HEK293T (cell line): ENCODE measurements around the gene OR1D5.
"Not testable (repeated sequence)": the region's sequence is repeated elsewhere in the genome, so short reads cannot be mapped to it uniquely, and the experiment has no call there.

Experiments used
- CTCF ChIA-PET: fragments of 350-600 bp; formaldehyde crosslinking; extraction: SDS; loops from one replicate; lab custom pipeline; 2021; ENCODE audit warnings: antibody characterized with exemption, inconsistent platforms; lab: Yijun Ruan, JAX
- POLR2A ChIA-PET: fragments of 350-600 bp; formaldehyde crosslinking; extraction: SDS; loops from one replicate; lab custom pipeline; 2020; ENCODE audit warnings: antibody characterized with exemption, inconsistent platforms; lab: Yijun Ruan, JAX
- DNase-seq: peaks from one replicate; pipeline ENCODE4 v3.0.0; 2012; ENCODE audit warnings: mixed read lengths; ENCODE audit errors: extremely low spot score
- ARNT ChIP-seq: fragments of 450-650 bp; IDR thresholded peaks from 2 replicates; pipeline ENCODE4 v1.6.1; 2017; ENCODE audit warnings: mild to moderate bottlenecking
- BHLHE40 ChIP-seq: fragments of 450-650 bp; IDR thresholded peaks from 2 replicates; pipeline ENCODE4 v1.6.1; 2016; ENCODE audit warnings: mild to moderate bottlenecking, moderate library complexity, borderline replicate concordance
- CTBP1 ChIP-seq: fragments of 450-650 bp; IDR thresholded peaks from 2 replicates; pipeline ENCODE4 v1.6.1; 2016; ENCODE audit warnings: borderline replicate concordance
- ELF4 ChIP-seq: fragments of 450-650 bp; IDR thresholded peaks from 2 replicates; pipeline ENCODE4 v1.6.1; 2017; ENCODE audit warnings: antibody characterized with exemption
- FOXA1 ChIP-seq: fragments of 450-650 bp; IDR thresholded peaks from 2 replicates; pipeline ENCODE4 v1.6.1; 2016; ENCODE audit warnings: mild to moderate bottlenecking
- FOXK2 ChIP-seq: fragments of 450-650 bp; IDR thresholded peaks from 2 replicates; pipeline ENCODE4 v1.6.1; 2016; ENCODE audit warnings: mild to moderate bottlenecking
- FOXM1 ChIP-seq: fragments of 450-650 bp; IDR thresholded peaks from 2 replicates; pipeline ENCODE4 v1.6.1; 2017; ENCODE audit warnings: mild to moderate bottlenecking, borderline replicate concordance
- HDGF ChIP-seq: fragments of 450-650 bp; IDR thresholded peaks from 2 replicates; pipeline ENCODE4 v1.6.1; 2017; ENCODE audit warnings: antibody characterized with exemption, borderline replicate concordance
- L3MBTL2 ChIP-seq: fragments of 450-650 bp; conservative IDR thresholded peaks from 2 replicates; pipeline ENCODE4 v1.6.1; 2016; ENCODE audit warnings: mild to moderate bottlenecking
- LEF1 ChIP-seq: fragments of 450-650 bp; IDR thresholded peaks from 2 replicates; pipeline ENCODE4 v1.6.1; 2017; ENCODE audit warnings: mild to moderate bottlenecking, borderline replicate concordance
- NFRKB ChIP-seq: fragments of 450-650 bp; IDR thresholded peaks from 2 replicates; pipeline ENCODE4 v1.6.1; 2016; ENCODE audit warnings: mild to moderate bottlenecking, moderate library complexity
- PKNOX1 ChIP-seq: fragments of 450-650 bp; IDR thresholded peaks from 2 replicates; pipeline ENCODE4 v1.6.1; 2016
- SP1 ChIP-seq: fragments of 450-650 bp; IDR thresholded peaks from 2 replicates; pipeline ENCODE4 v1.6.1; 2017
- SUZ12 ChIP-seq: fragments of 450-650 bp; IDR thresholded peaks from 2 replicates; pipeline ENCODE4 v1.6.1; 2016; ENCODE audit warnings: mild to moderate bottlenecking
- TARDBP ChIP-seq: fragments of 450-650 bp; IDR thresholded peaks from 2 replicates; pipeline ENCODE4 v1.6.1; 2016

OR1D5 gene, protein sequence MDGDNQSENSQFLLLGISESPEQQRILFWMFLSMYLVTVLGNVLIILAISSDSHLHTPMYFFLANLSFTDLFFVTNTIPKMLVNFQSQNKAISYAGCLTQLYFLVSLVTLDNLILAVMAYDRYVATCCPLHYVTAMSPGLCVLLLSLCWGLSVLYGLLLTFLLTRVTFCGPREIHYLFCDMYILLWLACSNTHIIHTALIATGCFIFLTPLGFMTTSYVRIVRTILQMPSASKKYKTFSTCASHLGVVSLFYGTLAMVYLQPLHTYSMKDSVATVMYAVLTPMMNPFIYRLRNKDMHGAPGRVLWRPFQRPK

DNA sequence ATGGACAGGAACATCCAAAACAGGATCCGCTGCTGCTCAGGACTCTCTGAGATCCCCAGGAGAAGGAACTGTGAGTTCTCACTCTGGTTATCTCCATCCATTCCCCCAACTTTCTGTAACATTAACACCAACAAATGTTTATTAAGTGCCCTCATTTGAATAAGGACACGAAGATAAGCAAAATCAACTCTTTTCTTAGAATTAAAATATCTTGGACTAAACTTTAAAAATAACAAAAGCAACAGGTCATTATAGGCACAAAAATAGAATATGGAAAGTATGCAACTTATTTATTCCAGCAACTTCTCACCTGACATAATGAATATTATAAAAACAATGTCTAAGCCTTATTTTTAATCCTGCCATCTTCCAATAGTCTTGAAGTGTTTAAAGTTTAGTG lies at the start of gene OR1D5:
Gene OR1D5, minus strand, starts transcription at position 101 of the 400 bp plus-strand sequence. Its CDS starts 0 bp downstream, at position 101.
- DNase-seq, CTCF ChIA-PET, POLR2A ChIA-PET: not testable (repeated sequence)

DNA sequence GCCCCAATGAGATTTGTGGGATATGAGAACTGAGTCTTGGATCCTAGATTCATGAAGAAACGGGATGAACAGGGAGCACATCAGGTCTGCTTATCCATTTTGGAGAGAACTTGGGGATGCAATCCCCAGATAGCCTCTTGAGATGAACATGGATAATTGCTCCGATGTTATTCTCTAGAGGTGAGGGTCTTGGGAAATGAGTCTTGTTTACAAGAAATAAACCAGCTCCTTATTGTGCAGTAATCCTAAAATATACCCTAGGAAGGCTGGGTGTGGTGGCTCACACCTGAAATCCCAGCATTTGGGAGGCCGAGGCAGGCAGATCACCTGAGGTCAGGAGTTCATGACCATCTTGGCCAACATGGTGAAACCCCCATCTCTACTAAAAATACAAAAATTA lies 40.9 kb upstream of the OR1D5 start, which contains the start of gene OR1D2:
Gene OR1D2, minus strand, starts transcription at position 101 of the 400 bp plus-strand sequence. CDS start 11,426 bp downstream, outside the sequence.
- CTCF ChIA-PET: no interaction called here
- POLR2A ChIA-PET: no interaction called here
- no peak for DNase-seq
- TF ChIP-seq L3MBTL2 (no peak), TARDBP (no peak)

DNA sequence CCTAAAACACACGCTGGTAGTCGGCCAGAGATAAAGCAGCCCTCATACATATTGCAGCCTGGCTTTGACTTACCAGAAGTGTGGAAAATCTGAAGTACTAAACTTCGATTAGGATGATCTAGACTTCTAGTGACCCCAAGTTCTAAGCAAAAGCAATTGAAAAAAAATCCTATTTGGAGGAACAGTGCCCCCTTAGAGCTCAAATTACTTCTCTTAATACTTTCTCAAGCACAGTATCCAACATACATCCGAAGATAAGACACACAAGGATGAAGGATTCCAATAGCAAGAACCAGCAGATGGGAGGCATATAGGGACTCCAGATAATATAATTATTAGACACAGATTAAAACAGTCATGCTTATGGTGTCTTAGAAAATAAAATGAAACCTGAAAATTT lies 10.4 kb upstream of the OR1D5 start:
- DNase-seq, POLR2A ChIA-PET, CTCF ChIA-PET: not testable (repeated sequence)

DNA sequence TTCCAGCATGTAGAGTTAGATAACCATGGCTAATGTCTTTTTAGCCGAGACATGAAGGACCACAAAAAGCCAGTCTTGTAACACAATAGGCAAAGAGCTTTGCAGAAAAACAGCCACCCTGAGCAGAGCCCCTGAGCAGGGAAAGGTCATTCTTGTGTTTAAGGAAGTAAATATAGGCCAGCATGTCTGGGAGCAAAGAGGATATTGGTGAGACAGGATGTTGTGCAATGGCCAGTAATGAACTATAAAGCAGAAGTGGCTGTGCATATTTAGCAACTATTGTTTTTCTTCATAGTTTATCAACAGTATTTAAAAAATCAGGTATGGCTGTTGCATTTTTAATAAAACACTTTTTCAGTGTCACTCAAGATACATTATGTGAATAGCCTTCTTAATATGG lies 1.8 kb upstream of the OR1D5 start:
- POLR2A ChIA-PET, CTCF ChIA-PET, DNase-seq: not testable (repeated sequence)

GRCh38 chr17:3062824-3063377 lies 506 bp downstream of the OR1D5 start:
- POLR2A ChIA-PET, CTCF ChIA-PET, DNase-seq: not testable (repeated sequence)

GRCh38 chr17:3054868-3055267 lies 8.5 kb downstream of the OR1D5 start:
- CTCF ChIA-PET, POLR2A ChIA-PET: not testable (repeated sequence)

DNA sequence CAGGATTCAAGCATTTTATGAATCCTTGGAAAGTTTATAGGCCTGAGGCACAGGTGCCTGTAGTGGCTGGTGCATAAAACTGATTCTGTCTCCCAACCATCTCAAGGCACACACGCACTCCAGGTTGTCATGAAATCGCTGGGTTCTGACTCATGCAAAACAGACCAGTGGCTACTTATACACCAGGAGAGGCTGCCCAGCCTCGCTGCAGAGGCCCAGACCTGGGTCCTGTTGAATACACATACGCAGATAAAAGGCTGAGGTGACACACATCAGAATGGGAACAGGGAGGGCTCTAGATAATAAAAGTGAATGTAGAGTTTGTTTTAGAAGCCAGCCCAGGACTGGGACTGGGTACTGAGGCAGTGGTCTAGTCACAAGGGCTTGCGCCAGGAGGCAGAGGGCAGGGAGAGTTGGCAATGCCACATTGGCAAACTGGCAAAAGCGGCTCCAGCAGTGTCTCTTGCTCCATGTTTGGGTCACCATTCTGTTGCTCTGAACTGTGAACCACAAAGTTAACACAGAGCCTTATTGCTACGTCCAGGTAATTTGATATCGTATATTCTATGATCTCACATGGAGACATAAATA lies 13.6 kb downstream of the OR1D5 start:
- DNase-seq: no peak
- no peak for TF ChIP-seq PKNOX1
- no peak for TF ChIP-seq FOXK2
- no peak for TF ChIP-seq ELF4
- no peak for TF ChIP-seq TARDBP
- no peak for TF ChIP-seq CTBP1
- TF ChIP-seq ARNT: no peak
- TF ChIP-seq HDGF: no peak
- no peak for TF ChIP-seq BHLHE40
- no peak for TF ChIP-seq SP1
- TF ChIP-seq LEF1: no peak
- no peak for TF ChIP-seq NFRKB
- TF ChIP-seq FOXM1: no peak
- TF ChIP-seq SUZ12: no peak
- POLR2A ChIA-PET: interaction anchor here (1.3 kb wide), 1 partner anchor 598 kb away, joined by 3 read pairs; no protein-coding TSS in a partner anchor
- CTCF ChIA-PET: no interaction called here

More at GRCh38 chr17:3054868-3055267, 8.5 kb downstream of the OR1D5 start:
- not testable (repeated sequence) for DNase-seq

DNA sequence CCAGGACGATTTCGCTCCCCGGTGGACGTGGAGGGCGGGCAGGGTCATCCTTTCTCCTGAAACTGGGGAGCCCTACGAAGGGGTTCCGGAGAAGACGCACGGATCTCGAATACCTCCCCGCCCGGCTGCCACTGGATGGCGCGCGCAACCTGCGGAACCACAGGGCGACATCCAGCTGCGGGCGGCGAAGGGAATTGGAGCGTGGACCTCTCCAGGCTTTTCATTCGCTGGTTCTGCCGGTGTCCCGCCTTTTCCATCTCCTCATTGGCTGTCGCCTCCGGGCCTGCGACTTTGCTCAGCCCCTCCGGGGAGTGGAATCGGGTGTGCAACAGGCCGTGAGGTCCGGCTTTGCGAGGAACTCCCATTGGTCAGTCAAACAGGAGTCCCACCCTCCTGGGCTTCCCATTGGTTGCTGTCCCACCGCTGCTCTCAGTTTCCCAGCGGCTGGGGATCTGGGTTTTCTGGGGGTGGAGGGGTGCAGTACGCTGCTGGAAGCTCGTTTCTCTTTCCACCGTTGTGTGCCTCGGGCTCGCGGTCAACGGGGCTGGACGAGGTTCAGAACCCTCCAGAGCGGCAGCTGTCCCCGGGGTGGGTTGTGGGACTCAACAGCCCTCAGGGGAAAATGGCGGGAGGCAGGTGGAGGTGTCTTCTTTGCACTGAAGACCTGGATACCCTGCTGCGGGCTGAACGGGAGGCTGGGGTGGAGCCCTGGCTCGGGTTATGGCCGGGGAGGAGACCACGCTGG lies 14.5 kb downstream of the OR1D5 start:
- POLR2A ChIA-PET: interaction anchor here (1.3 kb wide), 1 partner anchor 599 kb away, joined by 3 read pairs; no protein-coding TSS in a partner anchor
- TF ChIP-seq FOXK2: no peak
- no peak for TF ChIP-seq FOXM1
- no peak for TF ChIP-seq BHLHE40
- no peak for TF ChIP-seq SUZ12
- TF ChIP-seq NFRKB: no peak
- TF ChIP-seq CTBP1: no peak
- no peak for TF ChIP-seq TARDBP
- no peak for TF ChIP-seq FOXA1
- no peak for TF ChIP-seq HDGF
- peak; percentile 51; the same call in 1 of the 2 replicates for TF ChIP-seq PKNOX1
- peak; percentile 98 for TF ChIP-seq L3MBTL2
- TF ChIP-seq ARNT: no peak

More for the DNA sequence above, 14.5 kb downstream of the OR1D5 start:
- CTCF ChIA-PET: interaction anchor here (0.7 to 0.9 kb wide), 3 partner anchors 150 to 595 kb away, joined by 3 to 5 read pairs (median 3); no protein-coding TSS in a partner anchor
- peak; percentile 94 for DNase-seq
